ENCODE data around the gene TCAF1.
"Not testable (repeated sequence)": the region's sequence is repeated elsewhere in the genome, so short reads cannot be mapped to it uniquely, and the experiment has no call there.

DNA sequence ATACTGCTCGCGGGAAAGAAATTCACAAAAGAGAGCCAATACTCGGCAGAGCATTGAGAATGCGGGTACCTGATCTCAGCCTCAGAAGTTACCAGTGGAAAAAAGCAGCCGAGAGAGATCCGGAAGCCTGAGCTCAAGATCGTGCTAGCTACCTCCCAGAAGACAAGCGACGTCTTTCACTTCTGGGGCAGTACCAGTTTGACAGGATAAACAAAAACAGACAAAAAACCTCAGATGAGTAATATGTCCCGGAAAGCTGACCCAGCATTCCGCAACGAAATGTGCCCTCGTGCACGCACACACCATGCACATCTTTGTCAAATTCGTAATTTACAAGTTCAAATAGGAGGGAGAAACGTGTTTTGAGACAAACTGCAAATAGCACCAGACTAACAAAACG, 65.9 kb downstream of the TCAF1 start:
- TF ChIP-seq, protein P1, sequence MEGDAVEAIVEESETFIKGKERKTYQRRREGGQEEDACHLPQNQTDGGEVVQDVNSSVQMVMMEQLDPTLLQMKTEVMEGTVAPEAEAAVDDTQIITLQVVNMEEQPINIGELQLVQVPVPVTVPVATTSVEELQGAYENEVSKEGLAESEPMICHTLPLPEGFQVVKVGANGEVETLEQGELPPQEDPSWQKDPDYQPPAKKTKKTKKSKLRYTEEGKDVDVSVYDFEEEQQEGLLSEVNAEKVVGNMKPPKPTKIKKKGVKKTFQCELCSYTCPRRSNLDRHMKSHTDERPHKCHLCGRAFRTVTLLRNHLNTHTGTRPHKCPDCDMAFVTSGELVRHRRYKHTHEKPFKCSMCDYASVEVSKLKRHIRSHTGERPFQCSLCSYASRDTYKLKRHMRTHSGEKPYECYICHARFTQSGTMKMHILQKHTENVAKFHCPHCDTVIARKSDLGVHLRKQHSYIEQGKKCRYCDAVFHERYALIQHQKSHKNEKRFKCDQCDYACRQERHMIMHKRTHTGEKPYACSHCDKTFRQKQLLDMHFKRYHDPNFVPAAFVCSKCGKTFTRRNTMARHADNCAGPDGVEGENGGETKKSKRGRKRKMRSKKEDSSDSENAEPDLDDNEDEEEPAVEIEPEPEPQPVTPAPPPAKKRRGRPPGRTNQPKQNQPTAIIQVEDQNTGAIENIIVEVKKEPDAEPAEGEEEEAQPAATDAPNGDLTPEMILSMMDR (IDR thresholded peaks at IDR 0.05), result not testable (repeated sequence)
- not testable (repeated sequence) for TF ChIP-seq POLR2A (IDR thresholded peaks at IDR 0.05)

All from body of pancreas (tissue), 4 donors.